Activated CD8-positive, alpha-beta T cell treated with anti-CD3 and anti-CD28 coated beads for 36 hours (primary cell): Measurements from ENCODE around the gene TBC1D16. TPM values are rescaled to one million over a fixed set of nuclear protein-coding genes. Genes with fewer than 3 reads are reported as not detected.

ENCODE experiments used
- ATAC-seq: fragments of 200-7000 bp; cut with Tn5 transposase; one replicate; pipeline ENCODE4 v1.10.0; 2021; ENCODE audit warnings: mild to moderate bottlenecking, moderate library complexity
- CTCF ChIA-PET: fragments of 350-600 bp; sonication (Branson Sonifier 250); formaldehyde crosslinking; loops from one replicate; lab custom pipeline; 2021; ENCODE audit warnings: antibody characterized with exemption; lab: Charles Lee
- POLR2A ChIA-PET: fragments of 350-600 bp; sonication (Branson Sonifier 250); formaldehyde crosslinking; loops from one replicate; lab custom pipeline; 2021; ENCODE audit warnings: antibody characterized with exemption; lab: Charles Lee
- DNase-seq: peaks from one replicate; pipeline ENCODE4 v3.0.0-alpha.2; 2020
- H3K27ac Mint-ChIP-seq: one replicate; pipeline ENCODE4 v1.8.0; 2021; ENCODE audit warnings: mild to moderate bottlenecking, mixed read lengths
- H3K27me3 Mint-ChIP-seq: one replicate; pipeline ENCODE4 v1.8.0; 2021; ENCODE audit warnings: mixed read lengths
- H3K36me3 Mint-ChIP-seq: one replicate; pipeline ENCODE4 v1.8.0; 2021; ENCODE audit warnings: low read depth, mixed read lengths
- H3K4me1 Mint-ChIP-seq: one replicate; pipeline ENCODE4 v1.8.0; 2021; ENCODE audit warnings: low read depth, mixed read lengths
- H3K4me3 Mint-ChIP-seq: one replicate; pipeline ENCODE4 v1.8.0; 2021; ENCODE audit warnings: mild to moderate bottlenecking, moderate library complexity, mixed read lengths
- H3K9me3 Mint-ChIP-seq: one replicate; pipeline ENCODE4 v1.8.0; 2021; ENCODE audit warnings: mixed read lengths
- CTCF ChIP-seq: fragments of 200-600 bp; IDR thresholded peaks from one replicate; pipeline ENCODE4 v1.8.0; 2022; ENCODE audit warnings: antibody characterized with exemption, mild to moderate bottlenecking
- intact Hi-C: fragments of 100-400 bp; cut with micrococcal nuclease; formaldehyde crosslinking; loops from one replicate; pipeline ENCODE4 v1.10.0; 2022
- total RNA-seq, 2 experiments: library from RNA; stranded (reverse); gene quantifications; one replicate each; pipeline ENCODE4 v1.2.3, GENCODE V29; 2021

Gene TBC1D16
- total RNA-seq, 2 experiments from 2014 or later, result 9.6 to 12.0 TPM

DNA sequence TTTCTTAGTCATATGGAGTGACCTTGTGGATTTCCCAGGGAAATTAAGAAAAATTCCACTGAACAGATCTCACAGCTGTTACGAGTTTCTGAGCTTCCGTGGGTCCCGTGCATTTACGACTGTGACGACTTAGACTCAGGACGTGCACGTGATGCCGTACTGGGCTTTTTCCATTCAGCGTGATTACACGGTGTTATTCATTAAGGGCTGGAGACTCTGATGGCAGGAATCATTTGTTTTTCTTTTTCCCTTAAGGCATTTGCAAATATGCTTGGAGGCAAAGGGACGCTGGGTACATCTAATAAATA lies 57.2 kb downstream of the TBC1D16 start:
- H3K27me3 Mint-ChIP-seq, result no peaks in the 10 kb centered on the region
- H3K27ac Mint-ChIP-seq, result no peak overlapping the region
- CTCF ChIA-PET, result interaction anchor here (1.7 kb wide), 1 partner anchor 233 kb away, joined by 5 read pairs; no protein-coding TSS in a partner anchor
- DNase-seq (no peak), ATAC-seq (no peak)
- H3K4me1 Mint-ChIP-seq, result no peaks in the 10 kb centered on the region
- intact Hi-C loops, result no loop called here
- H3K36me3 Mint-ChIP-seq, result no peaks in the 10 kb centered on the region
- no peak overlapping the region for H3K4me3 Mint-ChIP-seq
- POLR2A ChIA-PET, result no interaction called here
- no peaks in the 10 kb centered on the region for H3K9me3 Mint-ChIP-seq
- no peak for TF ChIP-seq CTCF

DNA sequence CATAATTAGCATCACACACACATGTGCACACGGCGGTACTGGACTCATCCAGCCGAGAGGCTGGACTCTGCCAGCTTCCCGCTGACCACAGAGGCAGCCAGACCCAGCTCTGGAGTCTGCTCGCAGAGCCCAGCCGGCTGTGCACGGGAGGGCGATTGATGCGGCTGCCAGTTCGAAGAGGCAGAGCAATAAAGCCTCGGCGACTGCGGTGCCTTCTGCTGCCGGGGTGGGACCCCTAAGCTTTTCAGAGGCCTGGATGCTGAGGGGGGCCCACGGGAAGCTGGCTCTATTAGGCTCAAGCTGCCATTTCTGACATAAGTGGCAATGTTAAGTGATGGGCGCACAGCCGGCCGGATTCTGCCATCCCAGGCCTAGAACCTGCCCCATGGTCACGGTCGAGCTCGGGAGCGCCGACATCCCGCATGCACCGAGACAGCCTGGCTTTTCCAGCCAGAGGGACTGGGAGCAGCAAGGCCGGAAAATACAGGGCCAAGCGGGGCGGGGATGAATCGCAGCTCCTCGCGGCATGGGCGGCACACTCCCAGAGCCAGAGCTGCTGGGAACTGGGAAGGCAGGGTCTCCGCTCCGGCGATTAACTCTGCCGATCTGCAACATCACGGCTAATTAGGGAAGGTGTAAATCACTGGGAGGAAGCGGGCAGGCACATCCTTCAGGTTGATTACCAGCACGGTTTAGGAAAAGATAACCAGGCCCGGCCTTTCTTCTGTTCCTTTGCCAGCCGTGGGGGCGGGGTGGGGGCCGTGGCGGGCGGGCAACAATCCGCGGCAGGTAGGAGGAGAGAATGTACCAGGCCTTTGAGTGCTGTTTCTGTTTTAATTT lies 57.7 kb downstream of the TBC1D16 start:
- no peaks in the 10 kb centered on the region for H3K36me3 Mint-ChIP-seq
- H3K4me3 Mint-ChIP-seq, result no peak overlapping the region
- no peak for ATAC-seq
- POLR2A ChIA-PET, result no interaction called here
- no peaks in the 10 kb centered on the region for H3K4me1 Mint-ChIP-seq
- TF ChIP-seq CTCF, result no peak
- no peaks in the 10 kb centered on the region for H3K9me3 Mint-ChIP-seq
- CTCF ChIA-PET, result no interaction called here
- DNase-seq, result no peak
- H3K27ac Mint-ChIP-seq, result no peak overlapping the region
- no peaks in the 10 kb centered on the region for H3K27me3 Mint-ChIP-seq
- intact Hi-C loops, result no loop called here

GRCh38 chr17:79977161-79977631 lies 58.5 kb downstream of the TBC1D16 start:
- TF ChIP-seq CTCF, result no peak
- H3K36me3 Mint-ChIP-seq, result no peaks in the 10 kb centered on the region
- ATAC-seq, result no peak
- no peaks in the 10 kb centered on the region for H3K27me3 Mint-ChIP-seq
- H3K9me3 Mint-ChIP-seq, result no peaks in the 10 kb centered on the region
- intact Hi-C loops, result no loop called here
- ChIA-PET CTCF (interaction anchor here (1.5 kb wide), 1 partner anchor 31 kb away, joined by 6 read pairs; no protein-coding TSS in a partner anchor), POLR2A (no interaction called here)
- no peaks in the 10 kb centered on the region for H3K4me1 Mint-ChIP-seq
- no peak for DNase-seq
- H3K4me3 Mint-ChIP-seq, result no peak overlapping the region
- H3K27ac Mint-ChIP-seq, result no peak overlapping the region

DNA sequence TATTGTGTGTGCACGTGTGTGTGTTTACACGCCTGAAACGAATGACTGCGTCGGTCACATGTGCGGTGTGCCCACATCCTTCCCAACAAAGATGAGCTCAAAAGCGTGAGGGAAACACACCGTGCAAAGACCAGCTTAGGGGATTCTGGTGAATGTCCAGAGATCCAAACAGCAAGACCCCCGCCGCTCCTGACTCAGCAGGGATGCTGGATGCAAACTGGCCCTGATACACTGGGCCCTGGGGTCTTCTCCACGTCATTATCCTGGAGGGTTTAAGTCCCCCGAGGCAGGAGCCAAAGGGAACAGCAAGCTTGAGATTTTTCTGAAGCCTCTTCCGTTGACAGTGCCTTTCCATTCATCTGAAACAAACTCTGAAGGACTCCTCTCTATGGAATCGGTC lies 59.2 kb downstream of the TBC1D16 start:
- Mint-ChIP-seq H3K27ac (no peak overlapping the region), H3K27me3 (no peaks in the 10 kb centered on the region), H3K4me3 (no peak overlapping the region), H3K36me3 (no peaks in the 10 kb centered on the region), H3K9me3 (no peaks in the 10 kb centered on the region), H3K4me1 (no peaks in the 10 kb centered on the region)
- POLR2A ChIA-PET, result no interaction called here
- ATAC-seq, result no peak
- intact Hi-C loops, result no loop called here
- CTCF ChIA-PET, result interaction anchor here (1.0 to 1.5 kb wide), 2 partner anchors 32 to 231 kb away, joined by 4 to 6 read pairs; no protein-coding TSS in a partner anchor
- TF ChIP-seq CTCF, result no peak
- no peak for DNase-seq

DNA sequence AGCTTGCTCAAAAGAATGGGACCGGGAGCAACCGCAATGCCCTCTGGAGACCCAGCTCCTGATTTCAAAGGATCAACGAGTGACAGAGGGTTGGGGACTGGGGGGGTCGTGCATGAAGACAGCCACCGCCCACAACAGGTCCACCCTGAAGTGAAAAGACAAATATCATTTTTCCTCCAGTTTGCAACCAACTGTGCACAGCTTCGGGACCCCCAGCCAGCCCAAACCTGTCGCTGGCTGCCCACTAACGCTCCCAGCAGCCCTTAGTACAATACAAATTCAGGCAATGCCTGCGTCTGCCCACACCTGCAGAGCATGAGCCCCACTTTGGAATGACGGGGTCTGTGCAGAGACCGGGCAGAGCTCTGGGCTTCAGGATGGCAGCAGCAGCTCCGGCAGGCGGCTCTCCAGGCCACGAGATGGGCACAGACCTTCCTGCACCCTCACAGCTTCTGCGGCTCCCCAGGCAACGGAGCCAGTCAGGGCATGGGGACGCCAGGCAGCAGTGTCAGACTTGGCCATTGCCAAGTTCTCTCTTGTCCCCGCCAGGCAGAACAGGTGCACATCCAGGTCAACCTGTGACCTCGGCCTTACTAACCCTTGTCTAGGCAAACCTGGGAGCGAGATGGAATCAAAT lies 60.1 kb downstream of the TBC1D16 start:
- no peaks in the 10 kb centered on the region for H3K27me3 Mint-ChIP-seq
- H3K4me3 Mint-ChIP-seq, result no peak overlapping the region
- ATAC-seq (no peak), DNase-seq (no peak)
- no peaks in the 10 kb centered on the region for H3K36me3 Mint-ChIP-seq
- no peaks in the 10 kb centered on the region for H3K9me3 Mint-ChIP-seq
- CTCF ChIA-PET, result interaction anchor here (1.1 to 1.5 kb wide), 2 partner anchors 19 to 33 kb away, joined by 4 to 6 read pairs; no protein-coding TSS in a partner anchor
- POLR2A ChIA-PET, result interaction anchor here (1.0 kb wide), 1 partner anchor 15 kb away, joined by 3 read pairs; no protein-coding TSS in a partner anchor
- intact Hi-C loops, result no loop called here
- H3K4me1 Mint-ChIP-seq, result no peaks in the 10 kb centered on the region
- H3K27ac Mint-ChIP-seq, result no peak overlapping the region
- TF ChIP-seq CTCF, result no peak
